ENCODE data around the gene MIDN. TPM values are rescaled to one million over a fixed set of nuclear protein-coding genes. Genes with fewer than 3 reads are reported as not detected.

Gene MIDN
- total and polyA plus RNA-seq, 2 experiments from 2014 or later, result 30.1 to 98.4 TPM

- Histone ChIP-seq H3K9me3 (ENCODE audit: low read depth) (no peaks in the 10 kb centered on the region), H3K36me3 (replicated peaks; ENCODE audit: insufficient read depth, low read depth) (no peaks in the 10 kb centered on the region), H2AFZ (no peak overlapping the region), H3K4me3 (no peak overlapping the region), H3K27ac (peak overlapping the region; percentile 98), H3K4me2 (peak overlapping the region; percentile 86), H3K79me2 (peaks cover 47% of the 10 kb centered on the region), H3K27me3 (no peaks in the 10 kb centered on the region), H4K20me1 (ENCODE audit: insufficient read depth, poor library complexity, severe bottlenecking) (peaks cover 26% of the 10 kb centered on the region), H3K4me1 (ENCODE audit: insufficient read depth) (peaks cover 77% of the 10 kb centered on the region), H3K9me2 (replicated peaks; ENCODE audit: insufficient read depth) (no peaks in the 10 kb centered on the region)
- WGBS (ENCODE audit: low lambda C conversion rate, missing lambda C conversion rate), result 63% methylated on average over 15 of the region's 15 CpGs
- TF ChIP-seq EZH2phosphoT487 (IDR thresholded peaks at IDR 0.05; ENCODE audit: low read depth, severe bottlenecking, unreplicated experiment) (no peak), EZH2 (IDR thresholded peaks at IDR 0.05; ENCODE audit: borderline replicate concordance) (no peak)
- TF ChIP-seq, protein P1, sequence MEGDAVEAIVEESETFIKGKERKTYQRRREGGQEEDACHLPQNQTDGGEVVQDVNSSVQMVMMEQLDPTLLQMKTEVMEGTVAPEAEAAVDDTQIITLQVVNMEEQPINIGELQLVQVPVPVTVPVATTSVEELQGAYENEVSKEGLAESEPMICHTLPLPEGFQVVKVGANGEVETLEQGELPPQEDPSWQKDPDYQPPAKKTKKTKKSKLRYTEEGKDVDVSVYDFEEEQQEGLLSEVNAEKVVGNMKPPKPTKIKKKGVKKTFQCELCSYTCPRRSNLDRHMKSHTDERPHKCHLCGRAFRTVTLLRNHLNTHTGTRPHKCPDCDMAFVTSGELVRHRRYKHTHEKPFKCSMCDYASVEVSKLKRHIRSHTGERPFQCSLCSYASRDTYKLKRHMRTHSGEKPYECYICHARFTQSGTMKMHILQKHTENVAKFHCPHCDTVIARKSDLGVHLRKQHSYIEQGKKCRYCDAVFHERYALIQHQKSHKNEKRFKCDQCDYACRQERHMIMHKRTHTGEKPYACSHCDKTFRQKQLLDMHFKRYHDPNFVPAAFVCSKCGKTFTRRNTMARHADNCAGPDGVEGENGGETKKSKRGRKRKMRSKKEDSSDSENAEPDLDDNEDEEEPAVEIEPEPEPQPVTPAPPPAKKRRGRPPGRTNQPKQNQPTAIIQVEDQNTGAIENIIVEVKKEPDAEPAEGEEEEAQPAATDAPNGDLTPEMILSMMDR (IDR thresholded peaks at IDR 0.05; ENCODE audit: poor library complexity), result no peak
- DNase-seq (ENCODE audit: low spot score), result no peak
Measured at GRCh38 chr19:1258707-1259205, 10.4 kb downstream of the MIDN start.

DNA sequence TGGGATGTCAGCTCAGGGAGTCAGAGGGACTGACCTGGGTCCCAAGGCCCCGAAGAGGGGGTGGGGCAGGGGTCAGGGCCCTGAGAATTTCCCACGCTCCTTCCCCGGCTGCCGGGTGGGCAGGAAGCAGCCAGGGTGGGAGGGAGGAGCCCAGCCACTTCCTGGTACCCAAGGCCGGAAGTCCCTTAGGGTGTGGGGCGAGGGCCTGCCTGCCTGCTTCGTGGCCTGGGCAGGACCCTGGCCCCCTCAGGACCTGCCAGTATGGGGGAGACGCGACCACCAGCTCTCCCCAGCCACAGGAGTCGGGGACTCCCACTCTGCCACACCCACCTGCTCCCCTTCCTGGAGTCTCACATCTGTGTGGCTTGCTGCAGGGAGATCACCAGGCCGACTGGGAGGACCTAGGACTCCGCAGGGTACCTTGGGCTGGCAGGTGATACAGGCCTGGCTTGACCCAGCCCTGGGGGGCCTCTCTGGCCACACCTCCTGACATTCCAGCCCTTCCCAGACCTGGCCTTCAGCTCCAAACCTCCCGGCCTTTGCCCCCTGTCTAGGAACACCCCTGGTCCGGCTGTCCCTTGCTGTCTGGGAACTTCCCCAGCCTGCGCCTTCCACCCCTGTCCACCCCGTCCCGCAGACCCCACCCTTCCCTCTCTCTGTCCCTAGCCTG, 11.0 kb downstream of the MIDN start:
- peaks cover 44% of the 10 kb centered on the region for H3K79me2 ChIP-seq
- no peaks in the 10 kb centered on the region for H3K9me3 ChIP-seq (ENCODE audit: low read depth)
- no peaks in the 10 kb centered on the region for H3K36me3 ChIP-seq (replicated peaks; ENCODE audit: insufficient read depth, low read depth)
- DNase-seq (ENCODE audit: low spot score), result peak; percentile 87
- H3K27me3 ChIP-seq, result no peaks in the 10 kb centered on the region
- H3K4me2 ChIP-seq, result peak overlapping the region; percentile 86
- peaks cover 21% of the 10 kb centered on the region for H4K20me1 ChIP-seq (ENCODE audit: insufficient read depth, poor library complexity, severe bottlenecking)
- no peak overlapping the region for H3K4me3 ChIP-seq
- no peaks in the 10 kb centered on the region for H3K9me2 ChIP-seq (replicated peaks; ENCODE audit: insufficient read depth)
- WGBS (ENCODE audit: low lambda C conversion rate, missing lambda C conversion rate), result 16% methylated on average over 14 of the region's 17 CpGs
- H3K4me1 ChIP-seq (ENCODE audit: insufficient read depth), result peaks cover 71% of the 10 kb centered on the region
- no peak overlapping the region for H2AFZ ChIP-seq
- TF ChIP-seq, protein P1 (IDR thresholded peaks at IDR 0.05; ENCODE audit: poor library complexity), result no peak
- TF ChIP-seq EZH2 (IDR thresholded peaks at IDR 0.05; ENCODE audit: borderline replicate concordance) (no peak), EZH2phosphoT487 (IDR thresholded peaks at IDR 0.05; ENCODE audit: low read depth, severe bottlenecking, unreplicated experiment) (no peak)
- H3K27ac ChIP-seq, result peak overlapping the region; percentile 98

- H3K4me2 ChIP-seq, result peak overlapping the region; percentile 86
- TF ChIP-seq EZH2phosphoT487 (IDR thresholded peaks at IDR 0.05; ENCODE audit: low read depth, severe bottlenecking, unreplicated experiment), result no peak
- TF ChIP-seq EZH2 (IDR thresholded peaks at IDR 0.05; ENCODE audit: borderline replicate concordance), result no peak
- TF ChIP-seq, protein P1 (IDR thresholded peaks at IDR 0.05; ENCODE audit: poor library complexity), result no peak
- 16% methylated on average over 17 of the region's 33 CpGs for WGBS (ENCODE audit: low lambda C conversion rate, missing lambda C conversion rate)
- H2AFZ ChIP-seq, result no peak overlapping the region
- H3K9me2 ChIP-seq (replicated peaks; ENCODE audit: insufficient read depth), result no peaks in the 10 kb centered on the region
- no peak overlapping the region for H3K4me3 ChIP-seq
- peaks cover 69% of the 10 kb centered on the region for H3K4me1 ChIP-seq (ENCODE audit: insufficient read depth)
- DNase-seq (ENCODE audit: low spot score), result no peak
- no peaks in the 10 kb centered on the region for H3K36me3 ChIP-seq (replicated peaks; ENCODE audit: insufficient read depth, low read depth)
- H4K20me1 ChIP-seq (ENCODE audit: insufficient read depth, poor library complexity, severe bottlenecking), result peaks cover 18% of the 10 kb centered on the region
- no peaks in the 10 kb centered on the region for H3K9me3 ChIP-seq (ENCODE audit: low read depth)
- H3K27ac ChIP-seq, result peak overlapping the region; percentile 98
- peaks cover 36% of the 10 kb centered on the region for H3K79me2 ChIP-seq
- no peaks in the 10 kb centered on the region for H3K27me3 ChIP-seq
Measured at GRCh38 chr19:1259876-1260748, 11.7 kb downstream of the MIDN start.

Measured in hepatocyte (in vitro differentiated cells).